VCaP (cell line): Measurements from ENCODE around the gene SUPT5H.
"Not testable (repeated sequence)": the region's sequence is repeated elsewhere in the genome, so short reads cannot be mapped to it uniquely, and the experiment has no call there.

Source experiments
- H3K27ac ChIP-seq: fragments of 450-650 bp; 2 replicates; pipeline ENCODE4 v1.5.1; 2017
- TF ChIP-seq, protein P1 (sequence below): fragments of 450-650 bp; conservative IDR thresholded peaks from 2 replicates; pipeline ENCODE4 v1.5.1; 2017; ENCODE audit warnings: mild to moderate bottlenecking, moderate library complexity

The SUPT5H gene

DNA sequence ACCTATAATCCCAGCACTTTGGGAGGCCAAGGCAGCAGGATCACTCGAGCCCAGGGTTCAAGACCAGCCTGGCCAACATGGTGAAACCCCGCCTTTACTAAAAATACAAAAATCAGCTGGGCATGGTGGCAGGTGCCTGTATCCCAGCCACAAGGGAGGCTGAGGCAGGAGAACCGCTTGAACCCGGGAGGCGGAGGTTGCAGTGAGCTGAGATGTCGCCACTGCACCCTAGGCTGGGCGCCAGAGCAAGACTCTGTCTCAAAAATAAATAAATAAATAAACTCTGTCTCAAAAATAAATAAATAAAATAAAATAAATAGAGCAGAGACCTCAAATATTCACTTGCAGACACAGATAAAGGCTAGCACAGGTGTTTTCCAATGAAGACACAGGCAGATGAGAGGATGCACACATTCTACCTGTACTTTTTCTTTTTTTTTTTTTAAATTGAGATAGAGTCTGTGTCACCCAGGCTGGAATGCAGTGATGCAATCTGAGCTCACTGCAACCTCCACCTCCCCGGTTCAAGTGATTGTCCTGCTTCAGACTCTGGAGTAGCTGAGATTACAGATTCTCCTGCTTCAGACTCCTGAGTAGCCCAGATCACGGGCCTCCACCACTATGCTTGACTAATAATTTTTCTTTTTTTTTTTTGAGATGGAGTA, 7.0 kb upstream of the SUPT5H start:
- no peak overlapping the region for H3K27ac ChIP-seq
- TF ChIP-seq, protein P1, sequence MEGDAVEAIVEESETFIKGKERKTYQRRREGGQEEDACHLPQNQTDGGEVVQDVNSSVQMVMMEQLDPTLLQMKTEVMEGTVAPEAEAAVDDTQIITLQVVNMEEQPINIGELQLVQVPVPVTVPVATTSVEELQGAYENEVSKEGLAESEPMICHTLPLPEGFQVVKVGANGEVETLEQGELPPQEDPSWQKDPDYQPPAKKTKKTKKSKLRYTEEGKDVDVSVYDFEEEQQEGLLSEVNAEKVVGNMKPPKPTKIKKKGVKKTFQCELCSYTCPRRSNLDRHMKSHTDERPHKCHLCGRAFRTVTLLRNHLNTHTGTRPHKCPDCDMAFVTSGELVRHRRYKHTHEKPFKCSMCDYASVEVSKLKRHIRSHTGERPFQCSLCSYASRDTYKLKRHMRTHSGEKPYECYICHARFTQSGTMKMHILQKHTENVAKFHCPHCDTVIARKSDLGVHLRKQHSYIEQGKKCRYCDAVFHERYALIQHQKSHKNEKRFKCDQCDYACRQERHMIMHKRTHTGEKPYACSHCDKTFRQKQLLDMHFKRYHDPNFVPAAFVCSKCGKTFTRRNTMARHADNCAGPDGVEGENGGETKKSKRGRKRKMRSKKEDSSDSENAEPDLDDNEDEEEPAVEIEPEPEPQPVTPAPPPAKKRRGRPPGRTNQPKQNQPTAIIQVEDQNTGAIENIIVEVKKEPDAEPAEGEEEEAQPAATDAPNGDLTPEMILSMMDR = no peak

DNA sequence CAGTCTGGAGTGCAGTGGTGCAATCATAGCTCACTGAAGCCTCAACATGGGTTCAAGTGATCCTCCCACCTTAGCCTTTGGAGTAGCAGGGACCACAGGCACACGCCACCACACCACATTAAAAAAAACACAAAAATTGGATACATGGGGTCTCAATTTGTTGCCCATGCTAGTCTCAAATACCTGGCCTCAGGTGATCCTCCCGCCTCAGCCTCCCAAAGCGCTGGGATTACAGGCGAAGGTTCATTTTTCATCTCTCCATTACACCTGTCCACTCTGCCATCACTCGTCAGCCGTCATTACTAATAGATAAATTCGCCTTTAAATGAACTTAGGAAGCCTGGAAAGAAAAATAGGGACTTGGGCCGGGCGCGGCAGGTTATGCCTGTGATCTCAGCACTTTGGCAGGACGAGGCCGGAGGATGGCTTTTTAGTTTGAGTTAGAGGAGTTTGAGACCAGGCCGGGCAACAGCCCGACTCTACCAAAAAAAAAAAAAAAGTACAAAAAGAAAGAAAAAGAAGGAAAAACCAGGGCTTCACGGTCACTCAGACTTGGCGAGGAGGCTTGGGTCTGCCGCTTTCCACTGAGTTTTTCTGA, 685 bp upstream of the SUPT5H start:
- peak overlapping the region; percentile 95 for H3K27ac ChIP-seq
- TF ChIP-seq, protein P1 = no peak

DNA sequence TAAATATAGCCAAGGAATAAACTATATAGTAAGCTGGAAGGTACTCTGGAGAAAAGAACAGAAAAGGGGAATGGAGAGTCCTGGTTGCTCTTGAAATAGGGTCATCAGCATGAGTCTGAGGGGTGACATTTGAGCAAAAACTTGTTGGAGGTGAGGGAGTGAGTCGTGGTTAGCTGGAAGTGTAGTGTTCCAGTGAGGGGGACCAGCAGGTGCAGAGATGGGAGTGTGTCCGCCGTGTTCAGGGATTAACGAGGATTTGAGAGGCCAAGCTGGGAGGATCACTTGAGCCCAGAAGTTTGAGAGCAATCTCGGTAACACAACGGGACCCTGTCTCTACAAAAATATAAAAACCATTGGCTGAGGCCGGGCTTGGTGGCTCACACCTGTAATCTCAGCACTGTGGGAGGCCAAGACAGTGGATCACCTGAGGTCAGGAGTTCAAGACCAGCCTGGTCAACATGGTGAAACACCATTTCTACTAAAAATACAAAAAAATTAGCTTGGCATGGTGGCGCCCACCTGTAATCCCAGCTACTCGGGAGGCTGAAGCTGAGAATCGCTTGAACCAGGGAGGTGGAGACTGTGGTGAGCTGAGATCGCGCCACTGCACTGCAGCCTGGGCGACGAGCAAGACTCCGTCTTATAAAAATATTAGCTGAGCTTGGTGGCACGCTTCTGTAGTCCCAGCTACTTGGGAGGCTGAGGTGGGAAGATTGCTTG, 1.1 kb downstream of the SUPT5H start:
- TF ChIP-seq, protein P1 = no peak
- peak overlapping the region; percentile 95 for H3K27ac ChIP-seq

DNA sequence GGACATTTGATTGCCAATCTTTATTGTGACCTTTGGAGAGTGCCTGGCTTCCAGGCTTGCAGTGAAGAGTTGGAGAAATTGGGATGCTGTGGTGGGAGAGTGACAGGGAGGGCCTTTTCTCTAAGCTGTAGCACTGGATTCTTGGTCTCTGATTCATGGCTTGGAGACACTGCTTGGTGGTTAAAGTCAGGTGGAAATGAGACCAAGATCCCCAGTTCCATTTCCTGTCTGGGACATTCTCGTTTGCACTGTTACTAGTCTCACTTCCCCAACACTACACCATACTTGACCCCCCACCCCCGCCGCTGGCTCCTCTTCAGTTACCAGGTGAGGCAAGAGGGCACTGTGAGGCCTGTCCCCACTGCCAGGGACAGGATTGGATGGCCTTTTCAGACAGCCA, 2.9 kb downstream of the SUPT5H start:
- TF ChIP-seq, protein P1 = no peak
- H3K27ac ChIP-seq = peak overlapping the region; percentile 95

DNA sequence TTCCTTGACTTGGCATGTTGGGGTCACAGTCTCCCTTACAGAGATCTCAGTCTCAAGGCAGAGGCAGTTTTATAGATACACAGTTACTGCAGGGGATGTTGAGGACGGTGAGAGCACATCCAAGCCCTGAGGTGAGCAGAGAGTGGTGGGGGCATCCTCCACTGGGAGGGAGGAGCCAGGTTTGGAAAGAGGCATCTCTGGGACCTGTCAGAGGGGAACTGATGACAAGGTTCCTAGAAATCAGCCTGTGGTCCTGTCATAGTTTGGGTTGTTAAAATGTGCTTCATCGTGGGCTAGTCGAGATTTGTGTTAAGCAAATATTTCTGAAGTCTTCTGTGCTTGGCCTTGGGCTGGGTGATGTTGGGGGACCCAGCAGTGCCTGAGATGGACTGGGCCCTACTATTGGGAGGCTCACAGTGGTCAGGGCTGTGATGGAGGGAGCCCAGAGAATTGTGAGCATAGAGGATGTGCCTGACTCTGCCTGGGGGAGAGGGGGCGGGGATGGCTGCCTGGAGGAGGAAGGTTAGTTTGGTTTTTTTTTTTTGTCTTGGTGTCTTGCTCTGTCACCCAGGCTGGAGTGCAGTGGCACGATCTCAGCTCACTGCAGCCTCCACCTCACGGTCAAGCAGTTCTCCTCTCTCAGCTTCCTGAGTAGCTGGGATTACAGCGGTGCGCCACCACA, 3.9 kb downstream of the SUPT5H start:
- no peak overlapping the region for H3K27ac ChIP-seq
- TF ChIP-seq, protein P1 = no peak

DNA sequence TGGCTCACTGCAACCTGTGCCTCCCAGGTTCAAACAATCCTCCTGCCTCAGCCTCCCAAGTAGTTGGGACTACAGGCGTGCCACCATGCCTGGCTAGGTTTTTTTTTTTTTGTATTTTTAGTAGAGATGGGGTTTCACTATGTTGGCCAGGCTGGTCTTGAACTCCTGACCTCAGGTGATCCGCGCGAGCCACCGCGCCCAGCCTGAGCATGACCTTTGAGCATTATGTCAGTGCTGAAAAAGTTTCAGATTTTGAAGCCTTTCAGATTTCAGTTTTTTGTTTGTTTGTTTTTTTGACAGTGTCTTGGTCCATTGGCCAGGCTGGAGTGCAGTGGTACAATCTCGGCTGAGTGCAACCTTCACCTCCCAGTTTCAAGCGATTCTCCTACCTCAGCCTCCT, 5.9 kb downstream of the SUPT5H start:
- H3K27ac ChIP-seq = not testable (repeated sequence)

DNA sequence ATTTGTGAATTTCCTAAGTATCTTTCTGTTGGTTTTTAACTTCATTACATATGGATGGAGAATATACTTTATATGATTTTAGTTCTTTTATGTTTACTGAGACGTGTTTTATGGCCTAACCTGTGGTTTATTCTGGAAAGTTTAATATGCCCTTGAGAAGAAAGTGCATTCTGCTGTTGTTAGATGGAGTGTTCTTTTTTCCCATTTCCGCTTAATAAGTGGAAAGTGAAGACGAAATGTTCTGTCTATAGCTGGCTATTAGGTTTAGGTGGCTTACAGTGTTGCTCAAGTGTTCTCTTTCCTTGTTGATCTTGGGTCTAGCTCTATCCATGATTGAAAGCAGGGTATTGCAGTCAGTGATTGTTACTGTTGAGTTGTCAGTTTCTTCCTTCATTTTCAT, 18.0 kb downstream of the SUPT5H start:
- TF ChIP-seq, protein P1 = no peak
- H3K27ac ChIP-seq = peak overlapping the region; percentile 59
